CD14-positive monocyte (primary cell): ENCODE results near the gene KCNG2. TPM values are rescaled to one million over a fixed set of nuclear protein-coding genes. Genes with fewer than 3 reads are reported as not detected.
A peak's percentile ranks its signal among the peaks of the same experiment; 100 is the strongest.

Source experiments
- DNase-seq, 3 donors: peaks; one replicate each; pipeline ENCODE4 v3.0.0-alpha.2; 2011 to 2022
- H2AFZ ChIP-seq: 2 replicates; pipeline ENCODE4 v1.6.0; 2012; ENCODE audit warnings: mild to moderate bottlenecking, low read depth, low read length, inconsistent platforms; ENCODE audit not compliant: insufficient read depth, poor library complexity, severe bottlenecking
- H3K27ac ChIP-seq, 2 donors: 1 replicate in 1 of 2; 2 replicates in 1 of 2; pipeline ENCODE4 v1.5.1; 2012 to 2013; ENCODE audit warnings: low read length in 2 of 2, control low read depth in 1 of 2, inconsistent platforms in 1 of 2, low read depth in 1 of 2, mild to moderate bottlenecking in 1 of 2
- H3K27me3 ChIP-seq, 2 donors: one replicate each; pipeline versions ENCODE4 v1.6.0 to v1.6.1; 2011 to 2013; ENCODE audit warnings: low read length in 2 of 2; ENCODE audit not compliant: control insufficient read depth in 2 of 2, insufficient read depth in 2 of 2
- H3K36me3 ChIP-seq, 2 donors: replicated peaks in 1 of 2; 1 replicate in 1 of 2; 2 replicates in 1 of 2; pipeline versions ENCODE4 v1.5.1 to v1.6.1; 2012 to 2013; ENCODE audit warnings: low read length in 2 of 2, control low read depth in 1 of 2, inconsistent platforms in 1 of 2, mild to moderate bottlenecking in 1 of 2; ENCODE audit not compliant: insufficient read depth in 2 of 2, control insufficient read depth in 1 of 2
- H3K4me1 ChIP-seq, 2 donors: 1 replicate in 1 of 2; 2 replicates in 1 of 2; pipeline versions ENCODE4 v1.5.1 to v1.6.1; 2012 to 2013; ENCODE audit warnings: low read length in 2 of 2, control low read depth in 1 of 2, inconsistent platforms in 1 of 2, mild to moderate bottlenecking in 1 of 2, moderate library complexity in 1 of 2; ENCODE audit not compliant: insufficient read depth in 2 of 2, control insufficient read depth in 1 of 2
- H3K4me2 ChIP-seq: replicated peaks from 2 replicates; pipeline ENCODE3; 2012; ENCODE audit warnings: low read length, moderate library complexity, mild to moderate bottlenecking; ENCODE audit not compliant: poor library complexity, severe bottlenecking; ENCODE audit errors: extremely low read depth
- H3K4me3 ChIP-seq, 3 experiments: fragments of 200-600 bp in 1 of 3; sonication (generic) in 1 of 3; replicated peaks in 1 of 3; 1 replicate in 2 of 3; 2 replicates in 1 of 3; pipeline ENCODE4 v1.5.1; 2011 to 2013; ENCODE audit warnings: low read length in 3 of 3, mild to moderate bottlenecking in 3 of 3, control low read depth in 2 of 3, low read depth in 2 of 3, inconsistent platforms in 1 of 3, moderate library complexity in 1 of 3
- H3K79me2 ChIP-seq: 2 replicates; pipeline ENCODE4 v1.6.0; 2012; ENCODE audit warnings: mild to moderate bottlenecking, control low read depth, inconsistent platforms, low read length, moderate library complexity; ENCODE audit not compliant: insufficient read depth
- H3K9ac ChIP-seq: 2 replicates; pipeline ENCODE4 v1.6.0; 2017; ENCODE audit warnings: low read length, mild to moderate bottlenecking; ENCODE audit not compliant: insufficient read depth, poor library complexity, severe bottlenecking
- H3K9me3 ChIP-seq, 2 donors: replicated peaks in 1 of 2; 1 replicate in 1 of 2; 2 replicates in 1 of 2; pipeline versions ENCODE4 v1.5.1 to v1.6.1; 2012 to 2013; ENCODE audit warnings: low read length in 2 of 2, control low read depth in 1 of 2; ENCODE audit not compliant: control insufficient read depth in 1 of 2, insufficient read depth in 1 of 2
- H4K20me1 ChIP-seq: 2 replicates; pipeline ENCODE4 v1.6.0; 2012; ENCODE audit warnings: mild to moderate bottlenecking, low read length, control low read depth, moderate library complexity; ENCODE audit not compliant: insufficient read depth
- H3K27ac Mint-ChIP-seq, 7 donors: one replicate each; pipeline ENCODE4 v1.8.0; 2020; ENCODE audit warnings: mild to moderate bottlenecking in 7 of 7, mixed read lengths in 7 of 7, moderate library complexity in 6 of 7, inconsistent platforms in 2 of 7
- H3K27me3 Mint-ChIP-seq, 3 donors: one replicate each; pipeline ENCODE4 v1.8.0; 2021 to 2022; ENCODE audit warnings: low read depth in 3 of 3, mild to moderate bottlenecking in 3 of 3, mixed read lengths in 3 of 3, moderate library complexity in 3 of 3, inconsistent platforms in 1 of 3
- H3K36me3 Mint-ChIP-seq, 2 donors: one replicate each; pipeline ENCODE4 v1.8.0; 2020; ENCODE audit warnings: mixed read lengths in 2 of 2, inconsistent platforms in 1 of 2, mild to moderate bottlenecking in 1 of 2
- H3K4me1 Mint-ChIP-seq: one replicate; pipeline ENCODE4 v1.8.0; 2020; ENCODE audit warnings: mild to moderate bottlenecking, mixed read lengths
- H3K4me3 Mint-ChIP-seq, 2 donors: one replicate each; pipeline ENCODE4 v1.8.0; 2020; ENCODE audit warnings: mild to moderate bottlenecking in 2 of 2, mixed read lengths in 2 of 2, moderate library complexity in 1 of 2
- H3K9me3 Mint-ChIP-seq, 7 donors: one replicate each; pipeline ENCODE4 v1.8.0; 2020 to 2022; ENCODE audit warnings: mixed read lengths in 7 of 7, mild to moderate bottlenecking in 6 of 7, moderate library complexity in 6 of 7, inconsistent platforms in 2 of 7
- CTCF ChIP-seq: fragments of 200-600 bp; IDR thresholded peaks from one replicate; pipeline ENCODE4 v1.8.0; 2022; ENCODE audit warnings: antibody characterized with exemption, mild to moderate bottlenecking
- WGBS: methylation state at CpG from one replicate; pipeline ENCODE4 v1.1.5; 2013; ENCODE audit warnings: missing lambda C conversion rate; ENCODE audit not compliant: insufficient coverage; 5-methylcytosine and 5-hydroxymethylcytosine counted together
- intact Hi-C, 2 donors: fragments of 100-400 bp; cut with micrococcal nuclease; formaldehyde crosslinking; loops; one replicate each; pipeline versions ENCODE4 v1.15.0 to v1.15.1; 2023
- polyA plus RNA-seq, 3 donors: library from polyadenylated mRNA; depleted of rRNA in 1 of 3; unstranded in 2 of 3; stranded (reverse) in 1 of 3; fragments of 300-500 nt in 2 of 3; fragments of >200 nt in 1 of 3; fragmentation: Illumina TruSeq in 2 of 3; gene quantifications; 1 replicate in 2 of 3; 2 replicates in 1 of 3; pipeline ENCODE4 v1.2.3, GENCODE V29; 2012 to 2021

Gene KCNG2
- polyA plus RNA-seq, 3 donors, result 0.04 TPM; not detected in 2

GRCh38 chr18:79786304-79786703 is 11.4 kb upstream of the KCNG2 start:
- no peak overlapping the region for H3K27ac ChIP-seq
- Mint-ChIP-seq H3K4me1 (peaks cover 44% of the 10 kb centered on the region), H3K9me3 (peaks cover 3 to 17% (median 6%) of the 10 kb centered on the region in 7 donors), H3K27me3 (peaks cover 32 to 63% (median 56%) of the 10 kb centered on the region in 3 donors), H3K4me3 (peak overlapping the region in 1 of 2 donors; percentile 85), H3K27ac (no peak overlapping the region), H3K36me3 (peaks cover 4 to 9% of the 10 kb centered on the region in 2 donors)
- TF ChIP-seq CTCF, result no peak
- no peak overlapping the region for H3K4me3 ChIP-seq
- intact Hi-C loops, result no loop called here
- DNase-seq, result no peak
- H3K4me2 ChIP-seq, result no peak overlapping the region
- H3K79me2 ChIP-seq, result no peaks in the 10 kb centered on the region
- H3K9ac ChIP-seq, result no peak overlapping the region
- H3K36me3 ChIP-seq, result no peaks in the 10 kb centered on the region
- WGBS, result 96% methylated on average over 10 of the region's 14 CpGs
- H3K4me1 ChIP-seq, result peaks cover 17 to 49% of the 10 kb centered on the region in 2 donors
- H4K20me1 ChIP-seq, result no peaks in the 10 kb centered on the region
- H3K27me3 ChIP-seq, result peaks cover 10 to 45% of the 10 kb centered on the region in 2 donors
- peaks cover 0 to 5% of the 10 kb centered on the region in 2 donors for H3K9me3 ChIP-seq
- no peak overlapping the region for H2AFZ ChIP-seq

DNA sequence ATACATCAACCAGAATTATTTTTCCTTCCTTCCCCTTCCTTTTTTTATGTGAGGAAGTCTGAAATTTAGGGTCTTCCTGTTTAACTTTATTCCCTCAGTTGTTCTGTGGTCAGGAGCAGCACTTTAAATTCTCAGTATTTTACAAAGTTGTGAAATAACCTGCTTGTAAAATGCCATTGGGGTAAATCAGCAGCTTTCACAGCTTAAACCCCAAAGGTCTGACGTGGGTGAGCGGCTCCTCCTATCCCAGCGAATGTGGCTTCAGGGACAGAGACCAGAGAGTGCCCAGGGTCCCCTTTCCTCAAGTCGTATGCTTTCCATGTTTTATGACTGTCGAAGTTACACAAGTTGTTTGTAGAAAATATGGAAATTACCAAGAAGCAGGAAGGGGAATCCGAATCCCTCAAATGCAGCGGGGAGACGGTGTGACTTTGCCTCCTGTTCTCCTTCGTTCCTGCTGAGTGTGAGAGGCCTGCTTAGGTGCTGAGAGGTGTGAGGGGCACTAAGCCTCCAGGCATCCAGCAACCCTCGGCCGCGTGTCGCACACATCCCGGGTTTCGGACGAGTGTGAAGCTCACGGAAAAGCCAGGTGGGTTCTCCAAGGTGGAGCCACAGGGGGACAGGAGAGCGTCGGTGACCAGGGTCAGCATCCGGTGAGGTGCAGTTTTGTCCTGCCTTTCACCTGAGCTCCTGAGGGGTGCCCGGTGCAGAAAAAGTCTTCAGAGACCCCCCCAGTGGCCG is 10.8 kb upstream of the KCNG2 start:
- TF ChIP-seq CTCF, result no peak
- H3K27ac Mint-ChIP-seq, result no peak overlapping the region
- no peak for DNase-seq
- no peak overlapping the region for H3K4me3 ChIP-seq
- peaks cover 50% of the 10 kb centered on the region for H3K4me1 Mint-ChIP-seq
- no peak overlapping the region for H3K27ac ChIP-seq
- H3K27me3 ChIP-seq, result peaks cover 10 to 45% of the 10 kb centered on the region in 2 donors
- H3K36me3 ChIP-seq, result no peaks in the 10 kb centered on the region
- peaks cover 0 to 5% of the 10 kb centered on the region in 2 donors for H3K9me3 ChIP-seq
- intact Hi-C loops, result no loop called here
- peak overlapping the region in 1 of 2 donors; percentile 85 for H3K4me3 Mint-ChIP-seq
- no peaks in the 10 kb centered on the region for H4K20me1 ChIP-seq
- peaks cover 32 to 62% (median 56%) of the 10 kb centered on the region in 3 donors for H3K27me3 Mint-ChIP-seq
- 83% methylated on average over 22 of the region's 22 CpGs for WGBS
- no peak overlapping the region for H2AFZ ChIP-seq
- peaks cover 24 to 56% of the 10 kb centered on the region in 2 donors for H3K4me1 ChIP-seq
- peaks cover 3 to 17% (median 6%) of the 10 kb centered on the region in 7 donors for H3K9me3 Mint-ChIP-seq
- peak overlapping the region; percentile 9 for H3K4me2 ChIP-seq
- peaks cover 4 to 9% of the 10 kb centered on the region in 2 donors for H3K36me3 Mint-ChIP-seq
- H3K9ac ChIP-seq, result no peak overlapping the region
- H3K79me2 ChIP-seq, result no peaks in the 10 kb centered on the region
